GM18499 (cell line): ENCODE measurements around the gene ANLN.
"Not testable (repeated sequence)": the region's sequence is repeated elsewhere in the genome, so short reads cannot be mapped to it uniquely, and the experiment has no call there.

Experiments
- ATAC-seq: cut with Tn5 transposase; IDR thresholded peaks from one replicate; pipeline ENCODE4 v1.9.1; 2021; ENCODE audit warnings: moderate number of reproducible peaks; ENCODE audit not compliant: insufficient read depth, unreplicated experiment

Gene ANLN

GRCh38 chr7:36460811-36461429 is 71.3 kb downstream of the ANLN start:
- no peak for ATAC-seq

- ATAC-seq, result no peak
Measured at GRCh38 chr7:36462551-36463137, 73.0 kb downstream of the ANLN start.

DNA sequence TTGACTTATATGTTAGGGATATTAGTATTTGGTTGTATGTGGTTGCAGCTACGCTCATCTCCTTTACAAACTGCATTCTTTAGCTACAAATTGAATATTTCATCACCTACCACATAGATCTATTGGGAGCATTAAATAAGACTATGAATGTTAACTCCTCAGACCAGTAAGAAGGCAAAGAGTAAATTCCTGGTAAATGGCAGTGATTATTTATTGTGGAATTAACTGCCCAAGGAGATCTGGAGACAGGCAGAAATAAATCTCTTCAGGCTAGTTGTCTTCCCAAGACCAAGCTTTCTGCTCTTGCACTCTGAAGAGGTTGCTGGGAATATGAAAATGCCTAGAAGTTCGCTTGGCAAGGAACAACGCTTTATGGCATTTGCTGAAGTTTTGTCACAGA is 74.6 kb downstream of the ANLN start:
- ATAC-seq, result no peak

GRCh38 chr7:36466001-36466400 is 76.3 kb downstream of the ANLN start:
- not testable (repeated sequence) for ATAC-seq

GRCh38 chr7:36468370-36469101 is 78.9 kb downstream of the ANLN start:
- ATAC-seq, result no peak

GRCh38 chr7:36469236-36469635 is 79.6 kb downstream of the ANLN start:
- no peak for ATAC-seq

DNA sequence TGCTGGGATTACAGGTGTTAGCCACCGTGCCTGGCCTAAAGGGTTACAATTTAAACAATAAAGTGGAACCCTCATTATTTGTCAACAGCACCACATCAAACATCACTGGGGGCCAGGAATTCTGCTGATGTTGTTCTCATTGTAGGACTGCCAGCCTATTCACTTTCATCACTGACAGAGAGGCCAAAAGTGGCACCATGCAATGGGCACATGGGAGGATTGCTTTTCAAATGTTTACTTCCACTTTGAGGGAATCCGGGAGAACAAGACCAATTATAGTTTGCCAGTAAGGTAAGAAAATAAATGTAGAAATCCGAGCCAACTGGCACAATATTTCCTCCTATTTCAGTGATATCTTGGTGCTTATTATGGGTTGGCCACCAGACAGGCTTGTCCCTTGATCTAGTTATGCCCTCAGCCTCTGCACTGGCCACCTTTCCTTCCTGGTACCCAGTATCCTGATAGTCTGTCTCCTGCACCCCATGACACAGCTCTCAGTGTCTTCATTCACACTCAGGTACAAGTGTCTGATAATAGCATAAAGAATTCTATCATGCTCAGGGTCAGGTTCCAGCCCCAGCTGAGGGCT is 82.6 kb downstream of the ANLN start:
- no peak for ATAC-seq

- ATAC-seq, result no peak
Measured at GRCh38 chr7:36473454-36474282, 84.0 kb downstream of the ANLN start.

- no peak for ATAC-seq
Measured at GRCh38 chr7:36474283-36475010, 84.8 kb downstream of the ANLN start.

DNA sequence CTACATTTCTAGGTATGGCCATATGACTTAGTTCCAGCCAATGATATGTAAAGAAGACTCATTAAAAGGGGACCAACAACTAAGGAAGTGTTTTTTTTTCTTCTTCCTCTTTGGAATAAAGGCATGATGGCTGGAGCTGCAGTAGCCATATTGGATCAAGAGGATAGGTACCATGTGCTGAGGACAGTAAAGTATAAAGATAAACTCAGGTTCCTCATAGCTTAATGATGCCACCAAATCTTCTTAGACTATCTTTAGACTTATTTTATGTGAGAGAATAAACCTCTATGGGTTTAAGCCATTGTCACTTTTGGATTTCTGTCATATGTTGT is 85.3 kb downstream of the ANLN start:
- ATAC-seq, result no peak

- ATAC-seq, result no peak
Measured at GRCh38 chr7:36475381-36475780, 85.7 kb downstream of the ANLN start.

- no peak for ATAC-seq
Measured at GRCh38 chr7:36478745-36479144, 89.1 kb downstream of the ANLN start.

DNA sequence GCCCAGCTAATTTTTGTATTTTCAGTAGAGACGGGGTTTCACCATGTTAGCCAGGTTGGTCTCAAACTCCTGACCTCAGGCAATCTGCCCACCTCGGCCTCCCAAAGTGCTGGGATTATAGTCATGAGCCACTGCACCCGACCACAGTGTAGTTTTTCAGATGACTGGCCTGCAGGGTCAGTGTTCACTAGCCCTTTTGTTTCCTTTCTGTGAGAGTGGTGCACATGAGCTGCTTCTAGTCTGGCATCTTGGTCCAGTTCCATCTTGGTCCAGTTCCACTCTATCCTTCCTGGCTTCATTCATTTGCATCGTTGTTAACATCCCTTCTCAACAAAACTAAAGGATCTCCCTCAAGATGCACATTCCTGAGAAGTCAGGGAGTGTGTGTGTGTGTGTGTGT is 94.2 kb downstream of the ANLN start:
- ATAC-seq, result not testable (repeated sequence)

DNA sequence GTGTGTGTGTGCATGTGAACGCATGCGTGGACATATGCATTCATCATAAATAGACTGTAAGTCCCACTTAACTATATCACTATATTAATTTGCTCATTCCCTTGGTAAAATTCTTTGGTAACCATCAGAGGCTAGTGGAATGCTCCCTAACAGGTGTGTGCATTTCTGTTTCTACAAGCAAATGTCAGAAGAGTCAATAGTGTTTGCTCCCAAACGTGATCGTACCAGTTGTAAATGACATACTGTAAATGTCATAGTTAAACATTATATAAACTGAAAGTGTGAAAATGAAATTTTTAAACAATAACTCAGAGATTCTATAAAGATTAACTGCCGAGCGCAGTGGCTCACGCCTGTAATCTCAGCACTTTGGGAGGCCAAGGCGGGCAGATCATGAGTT is 94.6 kb downstream of the ANLN start:
- no peak for ATAC-seq

GRCh38 chr7:36486336-36486735 is 96.7 kb downstream of the ANLN start:
- ATAC-seq, result no peak

- no peak for ATAC-seq
Measured at GRCh38 chr7:36487756-36488336, 98.2 kb downstream of the ANLN start.

DNA sequence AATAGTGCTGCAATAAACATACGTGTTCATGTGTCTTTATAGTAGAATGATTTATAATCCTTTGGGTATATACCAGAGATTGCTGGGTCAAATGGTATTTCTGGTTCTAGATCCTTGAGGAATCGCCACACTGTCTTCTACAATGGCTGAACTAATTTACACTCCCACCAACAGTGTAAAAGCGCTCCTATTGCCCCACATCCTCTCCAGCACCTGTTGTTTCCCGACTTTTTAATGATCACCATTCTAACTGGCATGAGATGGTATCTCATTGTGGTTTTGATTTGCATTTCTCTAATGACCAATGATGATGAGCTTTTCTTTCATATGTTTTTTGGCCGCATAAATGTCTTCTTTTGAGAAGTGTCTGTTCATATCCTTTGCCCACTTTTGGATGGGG is 99.0 kb downstream of the ANLN start:
- not testable (repeated sequence) for ATAC-seq

DNA sequence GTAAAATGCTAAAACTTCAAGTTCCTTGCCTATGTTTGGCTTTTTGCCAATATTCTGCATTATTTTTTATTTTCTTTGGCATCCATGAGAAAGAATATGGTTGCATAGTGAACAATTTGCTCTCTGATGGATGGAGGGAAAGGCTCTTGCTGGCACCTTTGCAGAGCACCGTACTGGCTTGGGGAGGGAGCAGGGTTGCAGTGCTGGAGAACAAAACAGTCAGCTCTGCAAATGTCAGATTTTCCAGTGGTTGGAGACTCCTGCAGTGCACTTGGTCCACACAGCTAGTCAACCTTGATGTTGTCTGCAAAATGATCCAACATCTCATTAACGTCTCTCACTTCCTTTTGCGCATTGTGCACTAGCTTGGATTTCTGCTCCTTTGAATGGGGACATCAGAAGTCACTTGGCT is 100.8 kb downstream of the ANLN start:
- no peak for ATAC-seq

- no peak for ATAC-seq
Measured at GRCh38 chr7:36491317-36491716, 101.7 kb downstream of the ANLN start.

- ATAC-seq, result no peak
Measured at GRCh38 chr7:36496576-36496975, 106.9 kb downstream of the ANLN start.
